Measurements from ENCODE around the gene RFXAP. TPM values are rescaled to one million over a fixed set of nuclear protein-coding genes. Genes with fewer than 3 reads are reported as not detected.

Gene RFXAP
- total and polyA plus RNA-seq, 9 of the 15 experiments (the other 6 are each of a cell fraction or from before 2014, with no cell fraction given) = 2.1 to 9.7 (median 2.9) TPM

DNA sequence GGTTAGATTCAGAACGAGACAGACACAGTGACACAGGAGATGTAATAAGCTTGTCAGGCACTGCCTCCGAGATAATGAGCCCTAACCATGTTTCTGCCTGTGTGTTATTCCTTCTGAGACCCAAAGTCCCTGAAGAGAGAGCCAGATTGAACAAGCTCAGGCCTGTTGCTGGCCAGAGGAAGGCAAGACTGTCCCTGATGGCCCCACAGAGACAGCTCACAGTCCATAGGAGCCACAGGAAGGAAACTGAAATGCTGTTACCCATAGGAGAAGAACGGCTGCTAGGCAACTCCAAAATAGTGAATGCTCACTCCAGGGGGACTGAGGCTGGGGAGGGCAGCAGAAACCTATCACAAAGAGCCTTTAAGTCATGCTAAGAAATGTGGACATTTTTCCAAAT, 31.8 kb upstream of the RFXAP start (continued):
- no peak for TF ChIP-seq KDM2B (CRISPR knock-in tag; IDR thresholded peaks at IDR 0.05)
- no peak for TF ChIP-seq MXI1 (IDR thresholded peaks at IDR 0.05; ENCODE audit: low read depth, low read length)
- TF ChIP-seq EWSR1 (IDR thresholded peaks at IDR 0.05; ENCODE audit: borderline replicate concordance, low read depth, partially characterized antibody) = no peak
- TF ChIP-seq, protein P1, sequence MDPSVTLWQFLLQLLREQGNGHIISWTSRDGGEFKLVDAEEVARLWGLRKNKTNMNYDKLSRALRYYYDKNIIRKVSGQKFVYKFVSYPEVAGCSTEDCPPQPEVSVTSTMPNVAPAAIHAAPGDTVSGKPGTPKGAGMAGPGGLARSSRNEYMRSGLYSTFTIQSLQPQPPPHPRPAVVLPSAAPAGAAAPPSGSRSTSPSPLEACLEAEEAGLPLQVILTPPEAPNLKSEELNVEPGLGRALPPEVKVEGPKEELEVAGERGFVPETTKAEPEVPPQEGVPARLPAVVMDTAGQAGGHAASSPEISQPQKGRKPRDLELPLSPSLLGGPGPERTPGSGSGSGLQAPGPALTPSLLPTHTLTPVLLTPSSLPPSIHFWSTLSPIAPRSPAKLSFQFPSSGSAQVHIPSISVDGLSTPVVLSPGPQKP (CRISPR knock-in tag; IDR thresholded peaks at IDR 0.05) = no peak
- TF ChIP-seq, protein P2, sequence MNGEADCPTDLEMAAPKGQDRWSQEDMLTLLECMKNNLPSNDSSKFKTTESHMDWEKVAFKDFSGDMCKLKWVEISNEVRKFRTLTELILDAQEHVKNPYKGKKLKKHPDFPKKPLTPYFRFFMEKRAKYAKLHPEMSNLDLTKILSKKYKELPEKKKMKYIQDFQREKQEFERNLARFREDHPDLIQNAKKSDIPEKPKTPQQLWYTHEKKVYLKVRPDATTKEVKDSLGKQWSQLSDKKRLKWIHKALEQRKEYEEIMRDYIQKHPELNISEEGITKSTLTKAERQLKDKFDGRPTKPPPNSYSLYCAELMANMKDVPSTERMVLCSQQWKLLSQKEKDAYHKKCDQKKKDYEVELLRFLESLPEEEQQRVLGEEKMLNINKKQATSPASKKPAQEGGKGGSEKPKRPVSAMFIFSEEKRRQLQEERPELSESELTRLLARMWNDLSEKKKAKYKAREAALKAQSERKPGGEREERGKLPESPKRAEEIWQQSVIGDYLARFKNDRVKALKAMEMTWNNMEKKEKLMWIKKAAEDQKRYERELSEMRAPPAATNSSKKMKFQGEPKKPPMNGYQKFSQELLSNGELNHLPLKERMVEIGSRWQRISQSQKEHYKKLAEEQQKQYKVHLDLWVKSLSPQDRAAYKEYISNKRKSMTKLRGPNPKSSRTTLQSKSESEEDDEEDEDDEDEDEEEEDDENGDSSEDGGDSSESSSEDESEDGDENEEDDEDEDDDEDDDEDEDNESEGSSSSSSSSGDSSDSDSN (IDR thresholded peaks at IDR 0.05; ENCODE audit: borderline replicate concordance in 1 of 2, low read depth in 2 of 2, low read length in 2 of 2) = no peak

DNA sequence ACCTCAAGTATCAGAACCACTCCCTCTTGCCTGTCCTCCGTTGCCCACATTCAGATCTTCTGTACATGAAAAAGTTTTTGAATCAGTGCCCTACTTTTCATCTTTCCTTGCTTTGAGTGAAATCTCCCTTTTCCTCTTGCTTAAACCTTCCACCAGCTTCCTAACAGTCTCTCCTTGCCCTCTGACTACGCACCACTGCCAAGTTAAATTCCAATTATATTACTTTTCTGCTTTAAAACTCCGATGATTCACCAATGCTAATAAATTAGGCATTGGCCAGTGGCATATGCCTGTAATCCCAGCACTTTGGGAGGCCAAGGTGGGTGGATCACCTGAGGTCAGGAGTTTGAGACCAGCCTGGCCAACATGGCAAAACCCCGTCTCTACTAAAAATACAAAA, 30.7 kb upstream of the RFXAP start:
- POLR2A ChIA-PET = no interaction called here
- 0% methylated on average over 4 of the region's 4 CpGs for WGBS (ENCODE audit: insufficient coverage, low coverage, missing lambda C conversion rate)
- in situ Hi-C loops (cut with MboI) = no loop called here
- TF ChIP-seq DACH1 (IDR thresholded peaks at IDR 0.05; ENCODE audit: partially characterized antibody) (no peak), ZNF311 (CRISPR knock-in tag; IDR thresholded peaks at IDR 0.05) (no peak), PML (IDR thresholded peaks at IDR 0.05; ENCODE audit: low read length) (no peak), SRSF1 (IDR thresholded peaks at IDR 0.05; ENCODE audit: low read depth, low read length) (no peak), ZNF77 (CRISPR knock-in tag; IDR thresholded peaks at IDR 0.05) (no peak), EGR1 (conservative IDR thresholded peaks at IDR 0.05) (no peak), CXXC5 (CRISPR knock-in tag; IDR thresholded peaks at IDR 0.05) (no peak), ZNF57 (CRISPR knock-in tag; IDR thresholded peaks at IDR 0.05) (no peak), MEIS2 (IDR thresholded peaks at IDR 0.05; ENCODE audit: partially characterized antibody) (no peak), BRF1 (IDR thresholded peaks at IDR 0.05; ENCODE audit: borderline replicate concordance, extremely low read depth, insufficient read length) (no peak)
- TF ChIP-seq, protein P3, sequence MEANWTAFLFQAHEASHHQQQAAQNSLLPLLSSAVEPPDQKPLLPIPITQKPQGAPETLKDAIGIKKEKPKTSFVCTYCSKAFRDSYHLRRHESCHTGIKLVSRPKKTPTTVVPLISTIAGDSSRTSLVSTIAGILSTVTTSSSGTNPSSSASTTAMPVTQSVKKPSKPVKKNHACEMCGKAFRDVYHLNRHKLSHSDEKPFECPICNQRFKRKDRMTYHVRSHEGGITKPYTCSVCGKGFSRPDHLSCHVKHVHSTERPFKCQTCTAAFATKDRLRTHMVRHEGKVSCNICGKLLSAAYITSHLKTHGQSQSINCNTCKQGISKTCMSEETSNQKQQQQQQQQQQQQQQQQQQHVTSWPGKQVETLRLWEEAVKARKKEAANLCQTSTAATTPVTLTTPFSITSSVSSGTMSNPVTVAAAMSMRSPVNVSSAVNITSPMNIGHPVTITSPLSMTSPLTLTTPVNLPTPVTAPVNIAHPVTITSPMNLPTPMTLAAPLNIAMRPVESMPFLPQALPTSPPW (CRISPR knock-in tag; IDR thresholded peaks at IDR 0.05) = no peak
- TF ChIP-seq, protein P4, sequence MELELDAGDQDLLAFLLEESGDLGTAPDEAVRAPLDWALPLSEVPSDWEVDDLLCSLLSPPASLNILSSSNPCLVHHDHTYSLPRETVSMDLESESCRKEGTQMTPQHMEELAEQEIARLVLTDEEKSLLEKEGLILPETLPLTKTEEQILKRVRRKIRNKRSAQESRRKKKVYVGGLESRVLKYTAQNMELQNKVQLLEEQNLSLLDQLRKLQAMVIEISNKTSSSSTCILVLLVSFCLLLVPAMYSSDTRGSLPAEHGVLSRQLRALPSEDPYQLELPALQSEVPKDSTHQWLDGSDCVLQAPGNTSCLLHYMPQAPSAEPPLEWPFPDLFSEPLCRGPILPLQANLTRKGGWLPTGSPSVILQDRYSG (tag; conservative IDR thresholded peaks at IDR 0.05; ENCODE audit: low read depth) = no peak

More for the DNA sequence above, 30.7 kb upstream of the RFXAP start:
- Histone ChIP-seq H3K9me1 (ENCODE audit: control insufficient read depth, insufficient read depth, low read length) (no peaks in the 10 kb centered on the region), H3K79me2 (ENCODE audit: control insufficient read depth, insufficient read depth, low read length) (no peaks in the 10 kb centered on the region), H3K36me3 (ENCODE audit: control insufficient read depth, insufficient read depth, low read length) (no peaks in the 10 kb centered on the region), H3K9me3 (replicated peaks; ENCODE audit: control insufficient read depth, insufficient read depth, low read depth, low read length) (no peaks in the 10 kb centered on the region), H4K20me1 (replicated peaks; ENCODE audit: control insufficient read depth, insufficient read depth, low read length) (no peaks in the 10 kb centered on the region), H2AFZ (ENCODE audit: low read depth, low read length) (no peak overlapping the region), H3K4me2 (ENCODE audit: insufficient read depth, low read length) (no peak overlapping the region), H3K4me1 (replicated peaks in 1 of 2; ENCODE audit: control insufficient read depth in 2 of 2, insufficient read depth in 2 of 2, low read length in 2 of 2) (no peaks in the 10 kb centered on the region), H3K4me3 (no peak overlapping the region), H3K9ac (ENCODE audit: insufficient read depth in 1 of 2, low read depth in 2 of 2, low read length in 2 of 2) (no peak overlapping the region), H3K27me3 (ENCODE audit: control insufficient read depth in 2 of 2, insufficient read depth in 2 of 2, low read length in 2 of 2) (peaks cover 6 to 13% of the 10 kb centered on the region in 2 experiments; a peak in 3 of 5 replicates), H3K27ac (ENCODE audit: extremely low read depth, low read depth, low read length) (no peak overlapping the region)
- intact Hi-C loops (cut with micrococcal nuclease) = no loop called here
- no TSS peak for BruUV-seq (replicated peaks)
- ATAC-seq = no peak
- no peak for FAIRE-seq
- CTCF ChIA-PET (ENCODE audit: low intra/inter-chr PET ratio) = no interaction called here
- no peak for DNase-seq (ENCODE audit: extremely low read depth in 1 of 4, low spot score in 3 of 4)
